ENCODE data around the gene FNDC10.

The FNDC10 gene

DNA sequence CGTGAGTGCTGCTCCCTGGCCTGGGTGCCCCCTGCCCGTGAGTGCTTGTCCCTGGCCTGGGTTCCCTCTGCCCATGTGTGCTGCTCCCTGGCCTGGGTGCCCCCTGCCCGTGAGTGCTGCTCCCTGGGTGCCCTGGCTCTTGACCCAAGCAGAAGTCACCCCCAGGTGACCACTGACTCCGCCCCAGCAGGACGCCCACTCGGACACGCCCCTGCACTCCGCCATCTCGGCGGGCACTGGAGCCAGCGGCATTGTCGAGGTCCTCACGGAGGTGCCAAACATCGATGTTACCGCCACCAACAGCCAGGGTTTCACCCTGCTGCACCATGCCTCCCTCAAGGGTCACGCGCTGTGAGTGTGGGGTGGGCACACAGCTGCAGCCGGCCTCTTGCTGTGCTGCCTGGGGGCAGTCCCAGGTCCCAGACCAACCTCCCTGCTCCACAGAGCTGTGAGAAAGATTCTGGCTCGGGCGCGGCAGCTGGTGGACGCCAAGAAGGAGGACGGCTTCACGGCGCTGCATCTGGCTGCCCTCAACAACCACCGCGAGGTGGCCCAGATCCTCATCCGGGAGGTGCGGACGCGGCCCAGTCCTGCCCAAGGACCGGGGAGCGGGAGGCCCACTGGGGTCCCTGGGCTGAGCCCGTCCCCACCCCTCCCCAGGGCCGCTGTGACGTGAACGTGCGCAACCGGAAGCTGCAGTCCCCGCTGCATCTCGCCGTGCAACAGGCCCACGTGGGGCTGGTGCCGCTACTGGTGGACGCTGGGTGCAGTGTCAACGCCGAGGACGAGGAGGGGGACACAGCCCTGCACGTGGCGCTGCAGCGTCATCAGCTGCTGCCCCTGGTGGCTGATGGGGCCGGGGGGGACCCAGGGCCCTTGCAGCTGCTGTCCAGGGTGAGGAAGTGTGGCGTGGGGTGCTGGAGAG is 28.2 kb upstream of the FNDC10 start:
- no peak for DNase-seq

DNA sequence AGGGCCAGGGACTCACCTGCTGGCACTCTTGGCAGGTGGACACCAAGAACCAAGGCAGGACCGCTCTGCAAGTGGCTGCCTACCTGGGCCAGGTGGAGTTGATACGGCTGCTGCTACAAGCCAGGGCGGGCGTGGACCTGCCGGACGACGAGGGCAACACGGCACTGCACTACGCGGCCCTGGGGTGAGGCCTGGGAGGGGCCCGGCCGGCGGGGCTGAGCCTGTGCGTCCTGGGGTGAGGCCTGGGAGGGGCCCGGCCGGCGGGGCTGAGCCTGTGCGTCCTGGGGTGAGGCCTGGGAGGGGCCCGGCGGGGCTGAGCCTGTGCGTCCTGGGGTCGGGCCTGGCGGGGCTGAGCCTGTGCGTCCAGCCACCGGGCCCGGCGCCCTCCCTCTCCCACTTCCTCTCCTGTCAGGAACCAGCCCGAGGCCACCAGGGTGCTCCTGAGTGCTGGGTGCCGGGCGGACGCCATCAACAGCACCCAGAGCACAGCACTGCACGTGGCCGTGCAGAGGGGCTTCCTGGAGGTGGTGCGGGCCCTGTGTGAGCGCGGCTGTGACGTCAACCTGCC is 27.4 kb upstream of the FNDC10 start:
- no peak for DNase-seq

DNA sequence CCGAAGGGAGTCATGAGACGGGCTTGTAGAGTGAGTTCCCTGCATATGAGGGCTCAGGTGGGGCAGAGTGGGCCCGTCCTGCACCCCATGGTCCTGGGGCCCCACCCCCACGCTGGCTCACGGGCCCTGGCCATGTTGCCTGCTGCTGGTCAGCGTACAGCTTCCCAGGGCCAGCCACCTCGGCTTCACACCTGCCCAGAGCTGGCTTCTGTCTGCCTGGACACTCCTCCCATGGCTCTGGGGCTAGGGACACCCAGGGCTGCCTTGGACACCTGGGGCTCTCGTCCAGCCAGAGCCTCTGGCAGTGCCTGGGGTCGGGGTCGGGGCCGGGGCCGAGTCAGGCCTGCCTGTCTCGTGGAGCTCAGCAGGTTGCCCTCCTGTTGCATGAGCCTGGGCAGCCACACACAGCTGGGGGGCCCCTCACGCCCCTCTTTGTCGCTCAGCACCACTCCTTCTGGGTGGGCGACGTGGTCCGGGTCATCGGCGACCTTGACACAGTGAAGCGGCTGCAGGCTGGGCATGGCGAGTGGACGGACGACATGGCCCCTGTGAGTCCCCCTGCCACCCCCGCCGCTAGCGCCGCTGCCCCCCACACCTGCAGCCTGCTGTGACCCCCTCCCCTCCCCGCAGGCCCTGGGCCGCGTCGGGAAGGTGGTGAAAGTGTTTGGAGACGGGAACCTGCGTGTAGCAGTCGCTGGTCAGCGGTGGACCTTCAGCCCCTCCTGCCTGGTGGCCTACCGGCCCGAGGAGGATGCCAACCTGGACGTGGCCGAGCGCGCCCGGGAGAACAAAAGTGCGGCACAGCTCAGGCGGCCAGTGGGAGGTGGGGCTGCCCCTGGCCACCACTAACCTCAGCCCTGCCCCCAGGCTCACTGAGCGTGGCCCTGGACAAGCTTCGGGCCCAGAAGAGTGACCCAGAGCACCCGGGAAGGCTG is 26.5 kb upstream of the FNDC10 start:
- no peak for DNase-seq

DNA sequence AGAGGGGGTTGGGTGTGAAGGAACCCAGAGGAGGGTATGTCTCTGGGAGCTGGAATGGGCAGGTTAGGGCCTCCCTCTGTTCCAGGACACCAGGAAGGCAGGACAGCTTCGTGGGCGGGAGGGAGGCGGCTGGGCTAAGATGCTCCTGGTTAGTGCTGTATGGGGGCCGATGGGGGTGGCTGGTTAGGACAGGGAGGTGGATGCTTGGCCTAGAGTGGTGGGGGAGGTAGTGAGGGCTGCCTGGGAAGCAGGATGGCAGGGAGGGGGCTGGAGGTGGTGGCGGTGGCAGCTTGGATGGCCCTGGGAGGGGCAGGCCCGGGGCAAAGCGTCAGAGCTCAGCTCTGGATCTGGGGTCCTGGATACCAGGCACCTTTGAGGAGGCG is 25.9 kb upstream of the FNDC10 start:
- peak; percentile 45 for DNase-seq

DNA sequence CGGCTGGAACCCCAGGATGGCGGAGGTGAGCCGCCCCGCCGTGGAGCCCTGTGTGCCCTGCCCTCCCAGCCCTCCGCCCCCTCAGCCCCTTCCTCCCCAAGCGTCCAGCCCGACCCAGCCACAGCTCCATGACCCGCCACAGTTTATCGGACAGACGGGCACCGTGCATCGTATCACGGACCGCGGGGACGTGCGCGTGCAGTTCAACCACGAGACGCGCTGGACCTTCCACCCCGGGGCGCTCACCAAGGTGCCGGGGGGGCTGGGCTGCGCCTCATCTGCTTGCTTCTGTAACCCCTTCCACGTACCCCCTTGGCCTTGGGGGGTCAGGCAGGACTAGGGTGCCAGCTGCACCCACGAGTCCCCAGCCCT is 25.5 kb upstream of the FNDC10 start:
- no peak for DNase-seq

DNA sequence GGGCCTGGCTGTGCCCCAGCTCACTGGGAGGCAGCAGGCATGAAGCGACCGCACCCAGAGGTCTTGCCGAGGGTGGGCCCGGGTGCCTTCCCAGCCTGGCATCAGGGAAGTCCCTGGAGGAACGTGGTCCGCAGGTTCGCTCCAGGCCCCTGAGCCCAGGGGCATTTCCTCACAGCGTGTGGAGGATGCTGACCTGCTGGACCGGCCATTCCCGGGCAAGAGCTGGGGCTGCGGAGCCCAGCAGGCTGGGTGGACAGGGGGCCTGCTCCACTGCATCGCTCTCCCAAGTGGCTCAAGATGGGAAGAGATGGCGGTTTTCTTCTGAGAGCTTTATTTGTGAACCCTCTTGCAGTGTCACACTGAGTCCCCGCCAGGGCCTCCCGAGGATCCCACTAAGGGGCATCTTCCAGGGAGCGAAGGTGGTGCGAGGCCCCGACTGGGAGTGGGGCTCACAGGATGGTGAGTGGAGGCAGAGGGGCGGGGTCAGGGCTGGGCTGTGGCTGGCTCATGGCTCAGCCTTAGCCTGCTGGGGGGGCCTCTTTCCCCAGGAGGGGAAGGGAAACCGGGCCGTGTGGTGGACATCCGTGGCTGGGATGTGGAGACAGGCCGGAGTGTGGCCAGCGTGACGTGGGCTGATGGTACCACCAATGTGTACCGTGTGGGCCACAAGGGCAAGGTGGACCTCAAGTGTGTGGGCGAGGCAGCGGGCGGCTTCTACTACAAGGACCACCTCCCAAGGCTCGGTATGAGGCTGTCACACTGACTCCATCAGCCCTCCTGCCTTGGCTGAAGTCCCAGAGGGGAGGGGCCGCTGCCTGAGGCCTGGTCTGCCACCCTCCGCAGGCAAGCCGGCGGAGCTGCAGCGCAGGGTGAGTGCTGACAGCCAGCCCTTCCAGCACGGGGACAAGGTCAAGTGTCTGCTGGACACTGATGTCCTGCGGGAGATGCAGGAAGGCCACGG is 24.8 kb upstream of the FNDC10 start:
- DNase-seq = peak; percentile 55

DNA sequence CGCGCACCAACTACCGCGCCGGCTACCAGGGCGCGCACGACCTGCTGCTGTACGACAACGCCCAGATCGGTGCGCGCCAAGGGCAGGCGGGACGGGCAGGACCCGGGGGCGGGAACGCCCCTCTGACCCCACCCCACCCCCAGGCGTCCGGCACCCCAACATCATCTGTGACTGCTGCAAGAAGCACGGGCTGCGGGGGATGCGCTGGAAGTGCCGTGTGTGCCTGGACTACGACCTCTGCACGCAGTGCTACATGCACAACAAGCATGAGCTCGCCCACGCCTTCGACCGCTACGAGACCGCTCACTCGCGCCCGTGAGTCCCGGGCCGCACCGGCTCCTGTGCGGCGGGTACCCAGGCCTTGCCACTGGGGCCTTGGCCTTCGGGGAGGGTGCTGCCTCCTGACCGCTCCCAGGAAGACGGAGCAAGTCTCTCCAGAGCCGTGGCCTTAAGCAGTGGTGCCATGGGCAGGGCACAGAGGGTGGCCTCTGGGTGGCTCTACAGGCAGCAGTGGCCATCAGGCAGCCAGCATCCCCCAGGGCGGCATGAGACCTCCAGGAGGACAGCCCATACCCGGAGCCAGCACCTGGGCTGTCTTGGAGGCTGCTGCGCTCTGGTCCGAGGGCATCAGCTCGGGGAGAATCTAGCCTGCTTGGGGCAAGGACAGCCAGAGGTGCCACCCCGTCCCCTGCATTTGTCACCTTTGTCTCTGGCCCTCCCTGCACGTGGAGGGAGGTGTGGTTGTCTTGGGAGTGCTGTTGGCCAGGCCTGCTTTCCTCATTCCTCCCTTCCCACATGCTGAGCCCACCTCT is 23.9 kb upstream of the FNDC10 start:
- DNase-seq = peak; percentile 41

DNA sequence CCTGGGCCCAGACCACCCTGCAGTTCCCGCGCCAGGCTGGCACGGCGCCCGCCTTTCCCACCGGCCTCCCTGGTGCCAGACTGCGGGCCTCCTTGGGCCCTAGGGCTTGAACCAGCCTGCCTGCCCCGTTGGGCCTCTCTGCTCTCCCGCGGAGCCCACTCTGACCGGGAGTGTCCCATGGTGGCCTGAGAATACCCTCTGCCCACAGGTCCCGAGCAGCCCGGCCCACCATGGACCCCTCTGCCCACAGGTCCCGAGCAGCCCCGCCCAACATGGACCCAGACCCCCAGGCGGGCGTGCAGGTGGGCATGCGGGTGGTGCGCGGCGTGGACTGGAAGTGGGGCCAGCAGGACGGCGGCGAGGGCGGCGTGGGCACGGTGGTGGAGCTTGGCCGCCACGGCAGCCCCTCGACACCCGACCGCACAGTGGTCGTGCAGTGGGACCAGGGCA is 23.3 kb upstream of the FNDC10 start:
- peak; percentile 29 for DNase-seq

DNA sequence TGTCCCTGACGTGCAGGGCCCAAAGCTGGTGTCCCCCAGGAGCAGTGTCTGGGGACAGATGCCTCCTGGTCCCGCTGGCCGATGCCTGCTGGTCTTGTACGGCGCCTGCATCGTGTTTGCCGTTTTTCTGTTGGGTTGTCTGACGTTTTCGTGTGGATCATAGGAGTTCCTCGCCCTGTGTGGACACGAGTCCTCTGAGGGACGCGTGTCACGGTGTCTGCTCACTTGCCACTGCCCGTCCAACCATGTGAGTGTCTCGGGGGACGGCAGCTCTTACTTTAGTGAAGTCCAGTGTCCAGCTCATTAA is 22.8 kb upstream of the FNDC10 start:
- peak; percentile 30 for DNase-seq

DNA sequence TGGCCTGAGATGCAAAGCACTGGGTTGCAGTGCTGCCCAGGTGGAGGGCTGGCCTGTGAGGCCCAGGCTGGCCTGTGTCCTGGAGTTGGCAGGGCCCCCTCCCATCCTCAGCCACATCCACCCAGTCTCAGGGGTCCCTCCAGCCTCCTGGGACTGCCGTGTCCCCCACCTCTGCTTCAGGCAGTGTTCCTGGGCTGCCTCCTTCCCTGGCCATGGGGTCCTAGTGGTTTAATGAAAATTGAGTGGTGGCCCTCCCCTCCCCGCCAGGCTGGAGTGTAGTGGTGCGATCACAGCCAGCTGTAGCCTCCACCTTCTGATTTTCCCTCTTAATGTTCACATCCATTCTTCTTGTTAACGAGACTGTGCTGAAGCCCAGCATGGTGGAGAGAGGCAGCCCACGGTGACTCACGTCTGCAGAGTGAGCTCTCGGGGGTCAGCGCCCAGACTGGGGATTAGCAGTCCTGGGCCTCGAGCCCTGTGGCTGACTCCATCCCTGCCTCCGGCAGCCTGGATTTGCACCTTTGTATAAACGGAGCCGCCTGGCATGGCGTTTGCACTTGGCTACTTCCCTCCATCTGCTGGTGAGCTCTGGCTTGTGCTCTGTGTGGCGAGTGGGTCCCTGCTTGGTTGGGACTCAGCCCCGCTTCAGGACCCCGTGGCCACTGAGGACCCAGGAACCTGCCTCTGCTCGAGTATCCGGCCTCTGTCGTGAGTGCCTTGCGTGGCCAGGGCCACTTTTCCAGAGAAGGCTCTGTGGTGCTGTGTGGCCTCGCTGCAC is 22.3 kb upstream of the FNDC10 start:
- peak; percentile 31 for DNase-seq

DNA sequence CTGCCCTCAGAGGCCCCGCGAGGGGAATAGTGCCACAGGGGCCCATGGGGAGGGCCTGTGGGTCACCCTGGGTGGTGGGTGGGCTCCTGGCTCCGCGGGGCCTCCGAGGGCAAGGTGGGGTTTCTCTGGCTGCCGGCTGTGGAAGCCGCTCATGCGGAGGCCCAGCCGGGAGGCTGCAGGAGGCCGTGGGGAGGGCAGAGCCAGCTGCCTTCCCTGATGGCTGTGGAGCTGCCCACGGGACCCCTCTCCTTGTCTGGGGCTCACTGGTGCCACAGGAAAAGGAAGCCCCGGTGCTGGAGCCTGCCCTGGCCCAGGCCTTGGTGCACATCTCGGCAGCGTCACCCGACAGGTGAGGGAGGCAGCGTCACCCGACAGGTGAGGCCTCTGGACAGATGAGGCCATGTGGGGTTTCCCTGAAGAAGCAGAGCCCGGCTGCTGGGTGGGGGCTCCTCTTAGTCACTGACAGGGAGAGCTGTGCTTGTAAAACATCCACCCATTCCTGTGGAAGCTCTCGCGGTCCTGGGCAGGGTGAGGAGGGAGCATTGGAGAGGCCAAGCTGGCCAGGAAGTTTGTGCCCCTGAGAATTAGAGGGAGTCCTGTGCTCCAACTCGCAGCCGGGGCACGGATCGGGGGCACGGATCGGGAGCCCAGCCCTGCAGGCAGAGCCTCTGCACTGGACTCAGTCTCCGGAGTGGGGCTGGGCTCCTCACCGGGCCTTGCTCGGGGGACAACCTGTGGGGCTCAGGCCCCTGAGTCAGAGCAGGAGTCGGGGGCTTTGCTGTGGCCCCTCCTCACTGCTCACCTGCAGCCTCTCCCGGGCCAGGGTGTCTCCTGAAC is 21.5 kb upstream of the FNDC10 start:
- no peak for DNase-seq

DNA sequence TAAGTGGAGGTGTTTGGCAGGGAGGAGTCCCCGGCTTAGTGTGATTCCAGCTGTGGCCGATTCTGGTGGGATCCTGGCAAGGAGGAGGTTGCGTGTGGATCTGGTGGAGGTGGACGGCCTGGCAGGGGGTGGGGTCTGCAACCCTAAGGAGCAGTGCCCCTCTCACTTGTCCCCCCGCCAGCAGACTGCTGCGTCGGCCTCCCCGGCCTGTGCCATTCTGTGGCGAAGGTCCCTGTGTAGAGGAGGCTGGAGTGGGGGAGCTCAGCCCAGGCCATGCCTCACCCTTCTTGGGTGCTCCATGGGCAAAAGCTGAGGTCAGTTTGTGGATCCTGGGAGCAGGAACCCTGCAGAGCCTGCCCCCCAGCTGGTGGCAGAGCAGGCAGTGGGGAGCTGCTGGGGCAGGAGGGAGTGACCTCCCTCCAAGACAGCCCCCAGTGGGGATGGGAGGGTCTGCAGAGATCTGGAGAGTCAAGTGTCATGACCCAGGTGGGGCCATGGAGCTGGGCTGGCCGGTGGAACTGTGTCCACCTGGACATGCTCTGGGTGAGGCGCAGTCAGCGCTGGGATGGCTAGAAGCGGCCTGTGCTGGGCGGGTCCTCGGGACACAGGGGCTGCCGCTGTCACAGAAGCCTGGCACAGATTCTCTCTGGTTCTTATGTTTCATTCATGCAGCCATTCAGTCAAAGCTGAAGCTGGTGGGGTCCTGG is 20.7 kb upstream of the FNDC10 start:
- no peak for DNase-seq

DNA sequence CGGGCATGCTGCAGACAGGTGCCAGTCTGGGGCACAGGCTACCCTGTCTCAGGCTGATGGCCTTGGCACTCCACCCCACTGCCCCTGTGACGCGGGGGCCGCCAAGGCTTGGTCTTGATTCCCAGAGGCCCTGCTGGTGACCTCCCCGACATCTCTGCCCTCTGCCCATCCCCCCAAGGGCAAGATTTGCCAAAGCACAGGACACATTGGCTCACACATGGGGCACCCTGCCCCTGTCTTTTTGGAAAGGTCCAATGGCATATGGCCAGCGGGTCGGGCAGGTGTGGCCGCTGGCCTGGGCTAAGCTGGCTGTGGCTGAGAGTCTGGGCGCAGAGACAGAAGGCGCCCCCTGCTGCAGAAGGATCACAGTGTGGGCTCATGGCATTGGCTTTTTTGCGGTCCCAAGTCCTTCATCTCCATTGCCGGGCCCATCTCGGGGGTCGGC is 20.0 kb upstream of the FNDC10 start:
- no peak for DNase-seq

DNA sequence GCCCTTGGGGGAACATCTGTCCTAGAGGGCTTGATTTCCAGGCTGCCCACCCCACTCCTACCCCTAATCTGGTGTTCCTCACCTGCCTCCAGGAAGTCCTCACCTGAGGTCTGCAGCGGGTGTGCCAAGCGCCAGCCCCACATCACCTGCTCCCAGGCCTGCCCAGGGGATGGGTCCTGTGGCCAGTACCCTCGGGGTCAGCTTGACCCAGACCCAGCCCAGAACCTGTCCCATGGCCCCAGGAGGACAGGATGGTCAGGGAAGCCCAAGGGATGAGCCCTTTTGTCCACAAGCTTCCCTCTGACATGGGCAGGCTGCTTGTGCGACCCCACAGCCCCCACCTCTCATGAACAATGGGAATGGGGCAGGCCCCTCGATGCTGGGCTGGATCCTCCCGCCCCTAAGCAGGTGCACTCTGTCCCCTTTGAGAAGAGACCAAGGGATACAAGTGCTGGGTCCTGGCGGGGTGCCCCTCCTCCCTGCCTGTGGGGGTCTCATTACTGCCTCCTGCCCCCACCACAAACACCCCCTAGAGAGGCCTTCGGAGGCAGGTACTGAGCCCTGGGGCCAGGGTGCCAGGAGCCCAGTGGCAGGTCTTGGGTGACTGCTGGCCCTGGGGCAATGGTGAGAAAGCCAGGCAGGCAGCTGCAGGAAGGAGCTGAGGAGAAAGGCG is 18.6 kb upstream of the FNDC10 start:
- no peak for DNase-seq

DNA sequence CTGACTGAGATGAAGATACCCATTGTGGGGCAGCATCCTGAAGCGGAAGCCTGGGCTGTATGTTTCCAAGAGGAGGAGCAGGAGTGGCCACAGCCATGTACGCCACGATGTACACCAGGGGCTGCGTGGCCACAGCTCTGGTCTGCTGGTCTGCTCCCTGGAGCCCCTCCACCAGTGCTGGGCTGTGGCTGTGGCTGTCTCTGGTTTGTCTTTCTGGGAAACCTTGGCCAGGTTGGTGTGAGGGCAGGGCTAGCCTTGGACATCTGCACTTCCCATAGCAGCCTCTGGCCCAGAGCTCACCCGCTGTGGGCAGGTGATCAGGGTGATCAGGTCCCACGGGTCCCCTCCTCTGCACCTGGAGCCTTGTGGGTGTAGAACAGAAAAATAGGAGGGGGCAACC is 18.0 kb upstream of the FNDC10 start:
- no peak for DNase-seq

DNA sequence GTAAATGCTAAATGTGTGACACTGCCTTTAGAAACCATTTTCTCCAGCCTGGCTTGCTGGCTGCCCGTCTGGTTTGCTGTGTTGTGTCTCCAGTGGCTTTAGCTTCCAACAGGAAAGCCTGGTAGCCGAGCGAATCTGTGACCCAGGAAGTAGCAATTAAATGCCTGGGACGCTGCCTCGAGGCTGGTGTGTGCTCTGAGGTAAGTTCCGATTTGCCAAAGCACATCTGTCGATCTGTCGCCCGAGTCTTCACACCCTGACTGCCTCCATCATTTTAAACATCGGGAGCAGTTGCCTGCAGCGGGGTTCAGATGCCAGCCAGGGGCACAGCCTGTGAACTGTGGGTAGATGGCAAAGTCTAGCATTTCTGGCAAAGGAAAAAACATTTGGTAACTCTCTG is 17.6 kb upstream of the FNDC10 start:
- no peak for DNase-seq

DNA sequence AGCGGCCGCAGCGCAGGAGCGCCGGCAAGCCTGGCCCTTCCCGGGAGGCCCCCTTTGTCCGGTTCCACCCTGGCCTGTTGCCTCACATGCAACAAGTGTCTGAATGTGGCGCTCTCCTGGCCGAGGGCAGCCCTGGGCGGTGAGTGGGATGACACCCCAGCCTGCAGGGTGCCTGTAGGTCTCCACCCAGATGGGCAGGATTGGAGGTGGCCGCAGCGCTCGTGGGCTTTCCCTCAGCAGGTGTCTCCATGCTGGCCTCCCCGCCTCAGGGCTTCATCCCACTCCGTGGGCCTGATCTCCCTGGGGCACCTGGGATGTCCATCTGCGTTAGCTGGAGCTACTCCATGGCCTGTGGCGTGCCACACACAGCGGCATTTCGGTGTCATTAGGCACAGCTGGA is 16.9 kb upstream of the FNDC10 start:
- no peak for DNase-seq

DNA sequence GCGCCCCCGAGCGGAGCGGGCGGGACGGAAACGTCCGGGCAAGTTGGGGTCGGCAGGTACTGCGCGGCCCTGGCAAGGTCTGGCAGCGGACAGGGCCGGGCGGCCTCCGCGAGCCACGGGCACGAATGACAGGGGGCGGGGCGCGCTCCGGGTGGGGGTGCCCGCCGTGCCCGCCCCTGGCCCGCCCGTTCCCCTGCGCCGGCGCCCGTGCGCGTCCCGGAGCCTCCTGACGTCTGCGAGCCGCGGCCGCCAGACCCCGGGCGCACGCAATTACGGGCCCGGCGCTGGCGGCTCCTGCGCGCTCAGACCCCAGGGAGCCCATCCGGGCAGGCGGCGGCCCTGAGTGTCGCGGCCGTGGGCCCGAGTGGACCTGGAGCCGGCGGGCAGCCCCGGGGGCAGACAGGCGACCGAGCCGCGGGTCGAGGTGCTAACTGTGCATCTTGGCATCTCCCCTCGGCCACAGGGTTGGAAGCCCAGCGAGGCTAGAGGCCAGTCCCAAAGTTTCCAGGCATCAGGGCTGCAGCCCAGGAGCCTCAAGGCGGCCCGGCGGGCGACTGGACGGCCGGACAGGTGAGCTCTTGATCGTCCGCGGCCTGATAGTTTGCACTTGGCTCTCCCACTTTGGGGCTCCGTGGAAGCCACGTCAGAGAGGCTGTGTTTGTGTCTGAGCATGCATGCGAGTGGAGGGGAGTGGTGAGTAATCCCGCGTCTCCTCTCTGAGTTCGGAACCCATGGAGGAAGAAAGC is 16.3 kb upstream of the FNDC10 start:
- no peak for DNase-seq
